IPS-NIHi11 (cell line): ENCODE measurements around the gene CTU2.

Experiments used
- DNase-seq: peaks from one replicate; pipeline ENCODE4 v3.0.0; 2012; ENCODE audit warnings: mixed read lengths, low spot score

CTU2 gene

DNA sequence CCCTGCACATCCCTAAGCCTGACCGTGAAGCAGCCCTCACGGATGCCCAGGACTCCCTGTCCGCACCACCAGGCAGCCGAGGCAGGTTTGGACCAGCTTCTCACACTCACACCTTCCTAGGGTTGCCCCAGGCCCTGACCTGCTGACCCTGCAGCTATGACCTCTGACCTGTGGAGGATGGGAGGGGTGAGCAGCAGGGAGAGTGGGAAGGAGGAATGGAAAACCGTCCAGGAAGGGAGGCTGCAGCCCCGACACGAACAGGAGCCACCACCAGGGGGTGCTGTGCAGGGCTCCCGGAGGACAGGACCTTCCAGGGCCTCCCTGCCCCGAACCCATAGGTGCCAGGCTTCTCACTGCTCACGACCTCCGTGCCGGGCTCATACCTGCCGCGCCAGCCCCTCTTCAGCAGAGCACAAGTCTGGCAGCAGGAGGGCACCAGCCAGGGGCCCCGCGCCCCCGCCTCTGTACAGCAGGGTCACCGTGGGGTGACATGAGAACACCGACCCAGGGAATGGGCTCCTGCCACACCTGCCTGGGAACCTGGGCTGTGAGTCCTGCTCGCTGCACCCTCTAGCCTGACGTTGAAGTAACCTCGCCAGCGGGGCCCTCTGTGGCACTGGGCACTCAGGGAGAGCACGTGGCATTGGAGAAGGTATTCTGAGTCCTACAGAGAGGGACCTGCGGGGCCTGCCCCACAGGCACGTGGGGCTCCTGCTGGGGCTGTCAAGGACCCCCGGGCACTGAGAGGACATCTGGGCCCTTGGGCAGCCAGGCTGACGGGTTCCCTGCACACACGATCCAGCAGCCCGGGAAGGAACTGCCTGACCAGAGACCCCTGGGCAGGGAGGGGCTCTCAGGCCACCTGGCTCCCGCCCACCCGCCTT, 37.6 kb downstream of the CTU2 start:
- peak; percentile 94 for DNase-seq

DNA sequence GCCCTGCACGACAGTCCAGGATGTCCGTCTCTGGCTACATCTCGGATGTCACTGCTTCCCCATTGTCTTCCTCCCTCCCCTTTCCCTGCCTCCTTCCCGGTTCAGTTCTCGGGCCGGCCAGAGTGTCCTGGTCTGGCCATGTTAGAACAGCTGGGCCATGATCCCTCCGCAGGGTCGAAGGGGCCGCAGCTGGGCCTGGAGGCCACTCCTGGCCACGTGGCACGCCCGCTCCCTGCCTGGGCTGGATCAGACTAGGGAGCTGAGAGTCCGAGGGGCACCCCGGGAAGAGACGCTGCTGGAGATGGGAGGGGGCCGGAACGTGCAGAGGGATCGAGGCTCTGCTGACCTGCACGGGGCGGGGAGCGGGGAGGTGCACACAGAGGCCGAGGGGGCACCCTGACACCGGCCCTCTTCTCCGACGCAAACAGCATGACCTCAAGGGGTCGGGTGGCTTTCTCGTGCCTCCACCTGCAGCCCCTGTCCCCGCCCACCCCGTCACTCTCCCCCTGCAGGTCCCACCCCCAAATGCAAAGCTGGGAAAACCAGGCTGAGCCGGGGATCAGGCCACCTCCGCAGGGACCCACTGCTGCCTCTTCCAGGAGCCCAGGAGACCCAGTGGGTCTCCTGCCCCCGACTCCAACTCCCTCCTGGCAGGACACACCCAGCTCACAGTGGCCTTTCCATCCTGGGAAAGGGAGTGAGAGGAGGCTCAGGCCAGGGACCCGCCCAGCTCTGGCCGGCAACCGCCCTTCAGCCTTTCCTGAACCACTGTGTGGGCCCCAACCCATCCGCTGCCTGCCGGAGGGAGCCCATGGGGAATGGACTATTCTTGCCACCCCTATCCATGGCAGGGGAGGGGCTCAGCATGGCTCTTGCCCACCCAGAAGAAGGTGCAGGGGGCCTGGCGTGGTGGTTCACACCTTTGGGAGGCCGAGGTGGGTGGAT, 38.5 kb downstream of the CTU2 start:
- DNase-seq: no peak

GRCh38 chr16:88746506-88746905, 40.2 kb downstream of the CTU2 start:
- DNase-seq: no peak

- DNase-seq: peak; percentile 85
Measured at GRCh38 chr16:88747588-88748301, 41.4 kb downstream of the CTU2 start.

- DNase-seq: no peak
Measured at GRCh38 chr16:88748364-88748763, 42.1 kb downstream of the CTU2 start.

DNA sequence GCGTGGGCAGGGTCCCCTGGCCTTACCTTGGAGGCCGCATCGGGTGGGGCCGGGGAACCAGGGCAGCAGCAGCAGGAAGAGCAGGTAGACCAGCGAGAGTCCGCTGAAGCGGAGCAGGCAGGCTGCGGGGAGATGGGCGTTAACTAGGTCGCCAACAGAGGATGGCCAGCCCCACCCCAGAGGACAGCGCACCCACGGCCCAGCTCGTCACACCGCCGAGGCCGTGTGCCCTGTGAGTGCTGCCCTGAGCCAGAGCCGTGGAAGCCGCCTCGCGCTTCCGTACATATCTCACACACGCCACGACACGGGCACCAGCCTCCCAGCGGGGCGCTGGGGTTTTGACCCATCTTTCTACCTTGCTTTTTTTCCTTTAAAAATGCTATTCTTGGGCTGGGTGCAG, 43.1 kb downstream of the CTU2 start:
- DNase-seq: no peak

DNA sequence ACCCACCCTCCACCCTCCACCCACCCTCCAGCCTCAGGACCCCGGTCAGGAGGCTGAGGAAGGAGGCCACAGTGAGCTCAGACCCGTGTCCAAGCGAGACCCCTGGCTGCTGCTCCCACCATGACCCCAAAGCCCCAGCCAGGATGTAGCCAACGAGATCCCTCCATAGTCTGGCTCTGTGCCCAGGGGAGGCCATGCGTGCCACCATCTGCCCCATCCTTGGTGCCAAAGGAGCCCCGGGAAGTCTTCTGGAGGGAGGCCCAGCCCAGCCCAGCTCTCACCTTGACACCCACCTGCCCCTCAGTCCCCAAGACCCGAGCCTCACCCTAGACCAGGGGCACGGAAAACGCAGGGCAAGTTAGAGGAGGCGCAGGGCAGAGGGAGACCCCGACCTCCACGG, 44.6 kb downstream of the CTU2 start:
- DNase-seq: no peak

DNA sequence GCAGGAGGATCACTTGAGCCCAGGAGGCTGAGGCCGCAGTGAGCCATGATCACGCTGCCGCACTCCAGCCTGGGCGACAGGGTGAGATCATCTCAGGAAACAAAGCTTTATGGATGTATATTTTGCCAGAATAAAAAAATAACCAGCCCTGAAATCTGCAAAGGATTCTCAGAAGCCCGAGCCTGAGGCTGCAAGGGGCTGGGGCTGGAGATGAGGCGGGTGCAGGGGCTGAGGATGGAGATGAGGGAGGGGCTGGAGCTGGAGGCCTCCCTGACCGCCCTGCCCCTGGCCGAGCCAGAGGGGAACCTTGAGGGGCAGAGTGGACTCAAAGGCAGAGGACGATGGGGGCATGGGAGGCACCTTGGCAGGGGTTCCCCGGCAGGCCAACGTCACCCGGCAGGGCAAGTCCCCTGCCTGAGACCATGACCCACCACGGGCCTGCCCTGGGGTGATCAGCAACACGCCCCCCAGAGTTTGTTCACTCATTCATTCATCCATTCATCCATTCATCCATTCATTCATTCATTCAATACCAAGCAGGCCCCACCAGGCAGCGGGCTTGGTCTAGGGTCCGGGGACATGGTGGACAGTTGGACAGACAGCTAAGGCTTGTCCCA, 46.2 kb downstream of the CTU2 start:
- no peak for DNase-seq

DNA sequence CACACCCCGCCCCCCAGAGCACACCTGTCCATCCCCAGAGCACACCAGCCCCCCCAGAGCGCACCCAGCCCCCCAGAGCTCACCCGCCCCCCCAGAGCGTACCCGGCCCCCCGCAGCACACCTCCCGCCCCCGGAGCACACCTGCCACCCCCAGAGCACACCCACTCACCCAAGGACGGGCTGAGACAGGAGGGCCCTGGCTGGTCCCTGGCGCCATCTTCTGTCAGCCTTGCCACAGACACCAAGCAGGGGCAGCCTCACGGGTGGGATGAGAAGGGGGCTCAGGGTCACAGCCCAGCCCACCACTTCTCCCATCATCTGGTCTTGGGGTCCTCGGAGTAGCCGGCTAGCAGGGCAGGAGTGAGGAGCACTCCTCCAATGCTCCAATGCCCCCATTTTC, 46.9 kb downstream of the CTU2 start:
- no peak for DNase-seq

GRCh38 chr16:88753602-88754001, 47.3 kb downstream of the CTU2 start:
- DNase-seq: no peak

DNA sequence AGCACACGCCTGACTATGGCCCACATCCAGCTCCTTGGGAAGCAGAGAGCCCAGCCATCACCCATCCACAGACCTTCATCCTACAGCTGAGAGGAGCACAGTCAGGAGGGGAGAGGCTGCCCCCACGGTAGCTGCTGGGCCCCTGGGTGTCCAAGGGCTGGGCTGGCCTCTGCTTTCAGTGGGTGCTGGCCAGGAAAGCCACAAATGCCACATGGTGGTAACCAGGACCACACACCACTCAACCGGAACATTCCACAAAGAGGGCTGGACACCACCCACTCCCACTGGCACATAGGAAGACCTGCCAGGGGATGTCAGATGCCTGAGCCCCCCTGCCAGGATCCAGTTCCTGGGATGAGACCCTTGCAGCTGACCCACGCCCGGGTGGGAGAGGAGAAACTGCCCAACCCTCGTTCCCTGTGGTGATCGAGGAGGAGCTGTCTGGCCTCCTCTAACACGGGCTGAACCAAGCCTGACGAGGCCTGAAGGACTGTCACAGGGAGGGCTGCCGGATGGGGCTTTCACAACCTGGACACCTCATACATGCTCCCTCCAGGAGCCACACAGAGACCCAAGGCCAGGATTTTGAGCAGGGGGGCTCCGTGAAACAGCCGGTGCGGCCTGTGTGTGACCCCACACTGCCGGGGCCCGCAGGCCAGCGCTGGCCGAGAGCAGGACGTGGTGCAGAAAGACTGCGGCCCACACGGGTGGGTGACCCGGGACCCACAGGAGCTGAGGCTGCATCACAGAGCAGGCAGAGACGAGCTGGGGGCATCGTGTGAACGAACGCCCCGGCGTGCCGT, 48.0 kb downstream of the CTU2 start:
- DNase-seq: no peak

DNA sequence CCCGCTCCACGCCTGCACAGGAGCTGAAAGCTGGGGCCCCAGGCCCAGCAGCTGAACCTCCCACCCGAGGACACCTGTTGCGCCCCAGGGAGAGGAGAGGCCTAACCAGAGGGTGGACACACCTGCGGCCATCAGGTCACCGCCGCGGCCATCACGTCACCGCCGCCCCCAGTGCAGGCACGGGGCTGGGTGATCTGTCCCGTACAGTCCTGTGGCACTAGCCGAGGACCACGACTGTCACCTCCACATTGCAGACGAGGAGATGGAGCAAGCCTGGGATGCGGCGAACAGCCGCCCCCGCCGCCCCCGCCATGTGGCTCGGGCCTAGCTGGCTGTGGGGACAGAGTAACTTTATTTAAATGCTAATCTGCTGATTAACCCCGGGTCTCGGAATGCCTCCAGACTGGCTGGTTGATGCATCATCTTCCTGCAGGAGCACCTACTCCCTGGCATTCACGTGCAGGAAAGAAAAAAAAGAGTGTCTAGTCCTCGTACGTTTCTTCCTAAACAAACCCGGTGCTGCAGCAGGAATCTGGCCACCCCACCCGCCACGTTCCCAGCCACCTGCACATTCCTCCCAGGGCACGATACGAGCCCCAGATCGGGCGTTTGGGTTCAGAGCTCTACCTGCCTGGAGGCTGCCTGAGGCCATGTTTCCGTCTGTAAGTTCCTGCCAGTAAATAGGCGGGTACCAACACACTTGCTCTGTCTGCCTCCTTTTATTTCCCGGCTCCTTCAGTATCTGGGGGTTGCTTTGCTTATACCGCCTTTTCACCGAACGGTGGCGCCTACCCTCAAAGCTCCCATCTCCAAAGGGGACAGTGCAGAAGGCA, 48.8 kb downstream of the CTU2 start:
- peak; percentile 75 for DNase-seq

DNA sequence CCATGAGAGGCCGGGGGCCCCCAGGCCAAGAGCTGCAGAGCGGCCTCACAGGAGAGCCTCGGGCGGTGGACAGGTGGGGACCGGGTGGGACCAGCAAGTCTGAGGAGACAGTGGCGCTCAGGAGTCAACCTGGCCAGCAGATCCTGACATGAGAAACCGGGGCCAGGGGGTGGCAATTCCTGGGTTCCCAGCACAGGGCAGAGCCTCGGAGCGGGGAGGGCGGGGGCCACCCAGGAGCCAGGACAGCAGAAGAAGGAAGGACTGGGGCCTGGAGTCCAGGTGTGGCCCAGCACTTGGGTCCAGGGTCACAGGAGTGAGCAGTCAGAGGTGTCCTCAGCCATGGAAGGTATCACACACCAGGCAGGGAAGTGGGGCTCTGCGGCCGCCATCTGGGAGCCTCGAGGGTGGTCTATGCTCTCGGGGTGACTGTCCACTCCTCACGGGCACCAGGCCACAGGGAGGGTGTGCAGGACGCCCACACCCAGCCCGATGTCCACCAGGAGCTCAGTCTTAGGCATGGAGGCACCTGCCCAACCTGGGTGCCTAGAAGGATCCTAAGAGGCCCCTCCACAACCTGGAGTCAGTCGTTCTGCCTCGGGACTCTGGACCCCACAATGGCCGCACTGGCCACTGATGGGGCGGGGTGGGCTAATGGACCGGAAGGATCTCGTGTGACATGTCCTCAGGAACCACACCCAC, 49.6 kb downstream of the CTU2 start:
- no peak for DNase-seq

DNA sequence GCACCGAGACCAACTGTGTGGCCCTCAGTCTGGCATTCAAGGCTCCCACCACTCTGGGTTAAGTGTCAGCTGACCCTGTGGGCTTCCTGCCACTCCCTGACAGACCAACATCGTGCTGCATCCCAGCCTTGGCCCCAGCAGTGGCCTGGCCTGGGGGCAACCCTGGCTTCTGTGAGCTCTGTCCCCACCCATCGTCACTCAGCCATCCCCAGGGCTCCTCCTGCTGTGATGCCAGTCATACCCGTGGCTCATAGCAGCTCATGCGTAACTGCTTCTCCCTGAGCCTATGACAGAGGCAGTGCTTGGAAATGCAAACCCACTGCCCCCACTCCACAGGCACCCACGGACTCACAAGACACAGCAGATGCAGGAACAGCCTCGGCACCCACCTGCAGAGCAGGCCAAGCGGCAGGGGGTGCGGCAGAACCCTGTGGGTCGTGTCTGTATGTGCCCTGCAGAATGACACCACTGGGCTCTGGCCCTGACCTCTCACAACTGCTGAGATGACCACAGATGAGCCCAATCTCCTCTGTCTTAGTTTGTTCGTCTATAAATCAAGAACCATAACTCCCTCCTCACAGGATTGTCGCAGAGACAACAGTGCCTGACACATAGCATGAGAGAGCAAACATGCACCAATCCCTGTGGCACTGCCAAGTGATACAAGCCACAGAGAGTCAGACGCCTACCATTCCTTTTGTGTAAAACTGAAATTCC, 52.1 kb downstream of the CTU2 start:
- no peak for DNase-seq

DNA sequence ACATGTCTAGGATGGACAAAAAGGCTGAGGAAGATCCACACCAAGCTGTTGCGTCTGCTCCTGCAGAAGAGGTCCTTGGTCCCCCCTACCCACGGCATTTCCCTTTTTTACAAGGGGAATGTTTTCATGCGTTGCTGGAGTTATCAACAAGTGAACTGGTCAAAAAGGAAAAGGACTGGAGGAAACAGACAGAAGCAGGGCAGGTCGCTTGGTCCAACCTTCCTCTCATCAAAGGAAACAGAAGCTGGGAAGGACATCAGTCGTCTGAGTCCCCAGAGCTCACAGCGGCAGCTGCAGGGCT, 52.6 kb downstream of the CTU2 start:
- no peak for DNase-seq

DNA sequence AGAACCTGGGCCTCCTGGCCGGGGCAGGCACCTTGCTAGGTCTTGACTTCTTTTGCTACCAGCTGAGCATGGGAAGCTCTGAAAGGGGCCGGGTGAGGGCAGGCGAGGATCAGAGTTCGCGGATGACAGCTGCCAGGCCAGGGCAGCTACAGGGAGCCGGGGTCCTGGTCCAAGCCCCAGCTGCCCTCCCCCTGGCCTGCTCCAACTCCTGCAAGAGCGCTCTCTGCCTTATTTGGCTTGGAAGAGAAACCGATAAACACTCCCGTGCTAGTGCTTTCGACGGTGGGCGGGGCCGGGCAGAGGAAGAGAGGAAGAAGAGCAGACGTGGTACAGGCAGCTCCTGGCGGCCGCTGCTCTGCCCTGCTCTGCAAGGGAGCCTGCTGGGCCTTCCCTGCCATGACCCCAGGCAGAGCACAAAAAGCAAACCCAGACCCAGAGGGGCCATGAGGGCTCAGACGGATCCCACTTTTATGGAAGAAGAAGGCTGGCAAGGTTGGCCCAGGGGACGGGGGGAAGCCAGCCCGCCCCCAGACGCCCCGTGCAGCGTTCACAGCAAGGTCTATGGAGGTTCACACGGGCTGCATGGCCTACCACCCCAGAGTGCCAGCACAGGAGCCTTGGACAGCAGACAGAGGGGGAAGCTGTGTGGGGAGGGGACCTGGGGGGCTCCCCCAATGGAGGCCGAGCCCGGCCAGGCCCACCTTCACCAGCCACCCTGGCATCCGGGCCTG, 53.1 kb downstream of the CTU2 start:
- DNase-seq: peak; percentile 72

GRCh38 chr16:88759976-88760350, 53.7 kb downstream of the CTU2 start:
- no peak for DNase-seq

- DNase-seq: no peak
Measured at GRCh38 chr16:88760424-88761142, 54.3 kb downstream of the CTU2 start.
